ENCODE data around the gene CCDC92B. TPM values are rescaled to one million over a fixed set of nuclear protein-coding genes. Genes with fewer than 3 reads are reported as not detected.

The CCDC92B gene
- total and polyA plus RNA-seq, 2 of the 13 experiments (the other 11 are each of a cell fraction or from before 2014, with no cell fraction given) = not detected

DNA sequence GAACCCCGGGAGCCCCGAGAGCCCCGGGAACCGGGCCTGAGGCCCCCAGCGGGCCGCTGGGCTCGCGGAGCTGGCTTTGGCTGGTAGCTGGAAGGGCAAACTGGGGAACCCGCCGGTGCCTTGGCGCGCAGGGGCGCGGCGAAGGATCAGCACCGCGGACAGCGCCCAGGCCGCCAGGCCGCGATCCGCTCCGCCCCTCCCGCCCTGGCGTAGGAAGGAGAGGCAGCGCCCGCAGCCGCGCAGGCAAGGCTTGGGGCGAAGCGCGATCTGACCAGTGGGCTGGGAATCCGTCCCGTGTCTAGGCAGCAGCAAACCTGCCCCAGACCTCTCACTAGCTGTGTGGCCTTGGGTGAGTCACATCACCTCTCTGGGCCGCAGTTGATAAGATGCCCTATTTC lies 331 bp upstream of the CCDC92B start (continued):
- TF ChIP-seq NBN (conservative IDR thresholded peaks at IDR 0.05) (no peak), MLXIP (CRISPR knock-in tag; IDR thresholded peaks at IDR 0.05; ENCODE audit: borderline replicate concordance) (peak; percentile 96), SRSF9 (IDR thresholded peaks at IDR 0.05; ENCODE audit: borderline replicate concordance, insufficient read depth, low read depth, low read length, poor library complexity, severe bottlenecking) (no peak), REXO4 (CRISPR knock-in tag; IDR thresholded peaks at IDR 0.05; ENCODE audit: borderline replicate concordance) (peak; percentile 82; the same call in 1 of the 2 replicates), SMYD3 (CRISPR knock-in tag; IDR thresholded peaks at IDR 0.05) (0 out of 2 replicates have a peak, but pooled peaks have one; percentile 81), RARG (CRISPR knock-in tag; IDR thresholded peaks at IDR 0.05; ENCODE audit: low read depth) (no peak; the same call in 1 of the 2 replicates), BRD4 (CRISPR knock-in tag; IDR thresholded peaks at IDR 0.05) (peak; percentile 35; the same call in 1 of the 2 replicates), PHF5A (CRISPR knock-in tag; IDR thresholded peaks at IDR 0.05; ENCODE audit: low read depth, unreplicated experiment) (no peak), CBX1 (IDR thresholded peaks at IDR 0.05; ENCODE audit: low read depth) (no peak), ZNF232 (CRISPR knock-in tag; IDR thresholded peaks at IDR 0.05; ENCODE audit: borderline replicate concordance) (peak; percentile 99), TP53 (CRISPR knock-in tag; conservative IDR thresholded peaks at IDR 0.05) (peak; percentile 94; the same call in 1 of the 2 replicates), ZFP36L1 (CRISPR knock-in tag; IDR thresholded peaks at IDR 0.05) (peak; percentile 94), FOXJ3 (CRISPR knock-in tag; IDR thresholded peaks at IDR 0.05; ENCODE audit: borderline replicate concordance) (no peak; the same call in 1 of the 2 replicates), AGO2 (optimal IDR thresholded peaks at IDR 0.05; ENCODE audit: low read depth, low read length) (no peak), ONECUT2 (CRISPR knock-in tag; IDR thresholded peaks at IDR 0.05) (peak; percentile 63; the same call in 1 of the 2 replicates), ZNF512B (CRISPR knock-in tag; IDR thresholded peaks at IDR 0.05; ENCODE audit: borderline replicate concordance) (no peak), MTF2 (CRISPR knock-in tag; IDR thresholded peaks at IDR 0.05; ENCODE audit: borderline replicate concordance) (peak; percentile 94; the same call in 1 of the 2 replicates), ZNF484 (CRISPR knock-in tag; IDR thresholded peaks at IDR 0.05; ENCODE audit: borderline replicate concordance, low read depth) (peak; percentile 95; the same call in 1 of the 2 replicates), DPF2 (CRISPR knock-in tag; IDR thresholded peaks at IDR 0.05; ENCODE audit: borderline replicate concordance, low read depth) (no peak)
- TF ChIP-seq, protein P1, sequence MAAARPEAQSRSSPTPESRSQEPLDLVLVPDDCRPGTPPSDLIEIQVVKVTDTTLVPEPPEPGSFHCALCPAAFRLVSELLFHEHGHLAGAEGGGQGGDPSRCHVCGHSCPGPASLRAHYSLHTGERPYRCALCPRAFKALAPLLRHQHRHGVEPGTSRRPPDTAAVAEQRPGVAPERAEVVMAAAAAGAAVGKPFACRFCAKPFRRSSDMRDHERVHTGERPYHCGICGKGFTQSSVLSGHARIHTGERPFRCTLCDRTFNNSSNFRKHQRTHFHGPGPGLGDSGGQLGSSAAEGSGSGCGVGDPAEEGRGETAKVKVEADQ (CRISPR knock-in tag; IDR thresholded peaks at IDR 0.05; ENCODE audit: borderline replicate concordance) = peak; percentile 97; the same call in 1 of the 2 replicates
- TF ChIP-seq, protein P2, sequence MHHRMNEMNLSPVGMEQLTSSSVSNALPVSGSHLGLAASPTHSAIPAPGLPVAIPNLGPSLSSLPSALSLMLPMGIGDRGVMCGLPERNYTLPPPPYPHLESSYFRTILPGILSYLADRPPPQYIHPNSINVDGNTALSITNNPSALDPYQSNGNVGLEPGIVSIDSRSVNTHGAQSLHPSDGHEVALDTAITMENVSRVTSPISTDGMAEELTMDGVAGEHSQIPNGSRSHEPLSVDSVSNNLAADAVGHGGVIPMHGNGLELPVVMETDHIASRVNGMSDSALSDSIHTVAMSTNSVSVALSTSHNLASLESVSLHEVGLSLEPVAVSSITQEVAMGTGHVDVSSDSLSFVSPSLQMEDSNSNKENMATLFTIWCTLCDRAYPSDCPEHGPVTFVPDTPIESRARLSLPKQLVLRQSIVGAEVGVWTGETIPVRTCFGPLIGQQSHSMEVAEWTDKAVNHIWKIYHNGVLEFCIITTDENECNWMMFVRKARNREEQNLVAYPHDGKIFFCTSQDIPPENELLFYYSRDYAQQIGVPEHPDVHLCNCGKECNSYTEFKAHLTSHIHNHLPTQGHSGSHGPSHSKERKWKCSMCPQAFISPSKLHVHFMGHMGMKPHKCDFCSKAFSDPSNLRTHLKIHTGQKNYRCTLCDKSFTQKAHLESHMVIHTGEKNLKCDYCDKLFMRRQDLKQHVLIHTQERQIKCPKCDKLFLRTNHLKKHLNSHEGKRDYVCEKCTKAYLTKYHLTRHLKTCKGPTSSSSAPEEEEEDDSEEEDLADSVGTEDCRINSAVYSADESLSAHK (CRISPR knock-in tag; IDR thresholded peaks at IDR 0.05; ENCODE audit: borderline replicate concordance) = peak; percentile 94; the same call in 1 of the 2 replicates
